Ammon's horn (tissue), 1 donor: ENCODE measurements around the gene LRP2.
A peak's percentile ranks its signal among the peaks of the same experiment; 100 is the strongest.

ENCODE experiments used
- DNase-seq: peaks from one replicate; pipeline ENCODE4 v3.0.0-alpha.2; 2016; ENCODE audit warnings: low spot score

LRP2 gene

GRCh38 chr2:169119851-169120250 is 242.5 kb downstream of the LRP2 start:
- DNase-seq: no peak

- no peak for DNase-seq
These were observed 243.1 kb downstream of the LRP2 start for GRCh38 chr2:169119123-169119760.

DNA sequence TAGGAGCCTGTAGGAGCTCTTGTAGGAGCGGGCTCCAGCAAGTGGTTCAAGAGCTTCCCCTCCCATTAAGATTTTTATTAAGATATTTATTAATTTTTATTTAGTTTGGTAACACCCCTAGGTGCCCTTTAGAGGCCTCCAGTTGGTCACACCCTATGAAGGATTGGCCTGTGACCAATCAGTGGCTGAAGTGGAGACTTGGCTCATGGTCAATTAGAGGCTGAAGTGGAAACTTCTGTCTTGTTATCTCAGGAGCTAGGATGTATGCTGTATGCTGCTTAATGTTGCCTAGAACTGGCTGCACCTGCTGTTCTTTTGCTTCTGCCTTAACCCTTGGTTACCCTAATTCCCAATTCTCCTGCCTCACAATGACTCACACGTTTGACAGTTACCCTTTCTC is 244.3 kb downstream of the LRP2 start:
- DNase-seq: no peak

DNA sequence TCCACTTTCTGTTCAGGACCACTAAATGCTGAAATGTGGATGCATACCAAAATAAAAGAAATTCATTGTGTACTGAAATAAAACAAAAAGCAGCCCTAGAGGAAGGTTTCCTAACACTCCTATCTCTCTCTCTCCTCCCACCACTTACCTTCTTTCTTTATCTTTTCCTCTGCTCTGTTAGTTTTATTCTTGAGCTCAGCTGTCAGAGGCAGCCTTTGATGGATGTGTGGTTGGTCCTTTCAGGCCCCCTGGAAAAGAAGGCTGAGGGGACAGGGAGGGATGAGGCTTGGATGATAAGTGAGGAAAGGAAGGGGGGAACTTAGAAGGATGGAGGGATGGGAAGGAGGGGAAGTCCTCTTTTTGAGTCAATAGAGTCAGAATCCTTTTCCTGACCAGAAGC is 245.3 kb downstream of the LRP2 start:
- DNase-seq: no peak

- DNase-seq: no peak
These were observed 246.0 kb downstream of the LRP2 start for GRCh38 chr2:169116327-169116726.

- DNase-seq: no peak
These were observed 248.3 kb downstream of the LRP2 start for GRCh38 chr2:169114056-169114455.

GRCh38 chr2:169112841-169113240 is 249.5 kb downstream of the LRP2 start:
- DNase-seq: no peak

DNA sequence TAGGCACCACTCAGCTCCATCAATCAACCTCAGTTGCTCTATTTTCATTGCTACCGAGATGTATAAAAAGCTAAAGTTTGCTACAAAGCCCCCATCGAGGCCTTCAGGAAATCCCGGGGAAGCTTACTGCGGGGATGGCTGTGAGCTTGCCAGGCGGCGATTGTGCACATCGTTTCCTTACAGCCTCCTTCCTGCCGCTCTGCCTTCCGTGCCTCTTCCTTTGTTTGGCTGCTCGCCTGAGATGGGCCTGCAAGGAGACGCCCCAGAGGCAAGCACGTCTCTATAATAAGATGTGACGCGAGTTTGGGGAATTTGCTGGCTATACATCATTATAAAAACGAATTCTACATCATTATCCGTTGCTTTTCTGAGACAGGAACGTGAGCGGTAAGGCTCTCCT is 251.4 kb downstream of the LRP2 start:
- no peak for DNase-seq

DNA sequence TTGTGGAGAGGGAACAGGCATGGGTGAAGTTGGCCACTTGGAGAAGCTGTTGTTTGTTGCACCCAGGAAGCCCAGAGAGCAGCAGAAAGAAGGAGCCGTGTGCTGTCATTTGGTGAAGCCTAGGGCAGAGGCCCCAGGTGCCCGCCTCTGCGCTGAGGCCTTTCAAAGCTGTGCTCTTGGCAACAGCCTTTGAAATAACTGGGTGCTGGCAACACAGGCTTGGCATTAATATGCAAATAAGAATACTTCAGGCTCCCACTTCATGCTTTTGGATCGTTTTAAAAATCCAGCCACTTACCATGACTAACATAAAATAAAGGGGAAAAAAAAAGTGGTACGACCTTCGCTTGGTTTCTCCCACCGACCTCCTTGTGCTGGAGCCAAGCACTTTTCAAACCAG is 251.9 kb downstream of the LRP2 start:
- no peak for DNase-seq

GRCh38 chr2:169109502-169110409 is 252.6 kb downstream of the LRP2 start:
- peak; percentile 89 for DNase-seq

- no peak for DNase-seq
These were observed 254.0 kb downstream of the LRP2 start for GRCh38 chr2:169108099-169108884.

DNA sequence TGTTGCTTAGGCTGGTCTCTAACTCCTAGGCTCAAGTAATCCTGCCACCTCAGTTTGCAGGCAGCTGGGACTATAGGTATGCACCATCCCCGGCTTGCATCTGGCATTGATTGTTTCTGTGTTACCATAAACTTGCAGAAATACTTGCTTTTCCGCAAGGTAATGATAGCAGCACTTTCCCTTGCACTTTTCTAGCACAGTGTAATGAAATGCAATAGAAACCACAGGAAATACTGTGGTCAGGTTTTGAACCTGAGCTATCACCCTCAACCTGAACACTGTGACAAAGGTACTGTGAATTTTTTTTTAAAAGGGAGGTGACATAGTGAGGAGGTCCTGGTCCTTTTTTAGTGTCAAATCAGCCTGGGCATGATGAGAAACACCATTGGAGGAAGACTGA is 254.7 kb downstream of the LRP2 start:
- no peak for DNase-seq

GRCh38 chr2:169106563-169107545 is 255.5 kb downstream of the LRP2 start:
- DNase-seq: no peak

- no peak for DNase-seq
These were observed 256.2 kb downstream of the LRP2 start for GRCh38 chr2:169106134-169106533.

- no peak for DNase-seq
These were observed 256.9 kb downstream of the LRP2 start for GRCh38 chr2:169105476-169105875.

DNA sequence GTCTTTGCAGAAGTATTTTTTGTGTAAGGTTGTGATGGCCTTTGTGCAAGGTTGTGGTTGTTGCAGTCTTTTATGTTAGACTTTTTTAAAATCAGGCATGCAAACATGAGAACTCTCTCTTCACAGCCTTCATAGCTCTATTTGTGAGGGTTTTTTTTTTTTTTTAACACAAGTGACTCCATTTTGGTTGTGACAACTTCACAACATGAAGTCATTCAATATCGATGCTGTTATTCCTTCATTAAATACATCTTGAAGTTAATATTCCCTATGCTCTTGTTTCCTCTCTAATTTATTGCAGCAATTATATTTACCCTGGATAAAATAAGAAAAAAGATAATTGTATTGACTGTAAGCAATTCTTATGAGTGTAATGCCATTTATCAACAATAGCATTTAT is 257.5 kb downstream of the LRP2 start:
- no peak for DNase-seq

GRCh38 chr2:169095621-169096105 is 266.7 kb downstream of the LRP2 start:
- DNase-seq: no peak

- DNase-seq: no peak
These were observed 267.7 kb downstream of the LRP2 start for GRCh38 chr2:169094676-169095075.

DNA sequence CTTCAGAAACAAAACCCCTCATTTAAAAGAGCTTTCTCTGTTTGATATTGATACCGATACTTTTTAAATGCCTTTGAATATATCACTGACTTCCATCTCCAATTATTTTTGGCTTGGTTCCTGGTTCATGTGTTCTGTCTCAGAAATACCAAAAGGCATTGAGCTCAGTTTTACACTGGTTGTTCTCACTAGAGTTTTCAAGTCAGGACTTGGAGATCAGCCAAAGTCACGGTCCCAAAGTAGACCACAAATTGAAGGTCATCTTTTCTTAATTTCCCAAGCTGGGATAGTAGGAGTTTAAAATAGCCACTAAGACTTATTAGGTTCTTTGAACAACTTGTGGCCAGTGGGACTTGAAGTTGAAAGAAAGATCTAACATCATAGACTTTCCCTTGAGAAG is 268.8 kb downstream of the LRP2 start:
- DNase-seq: no peak

- DNase-seq: no peak
These were observed 270.4 kb downstream of the LRP2 start for GRCh38 chr2:169091761-169092519.

DNA sequence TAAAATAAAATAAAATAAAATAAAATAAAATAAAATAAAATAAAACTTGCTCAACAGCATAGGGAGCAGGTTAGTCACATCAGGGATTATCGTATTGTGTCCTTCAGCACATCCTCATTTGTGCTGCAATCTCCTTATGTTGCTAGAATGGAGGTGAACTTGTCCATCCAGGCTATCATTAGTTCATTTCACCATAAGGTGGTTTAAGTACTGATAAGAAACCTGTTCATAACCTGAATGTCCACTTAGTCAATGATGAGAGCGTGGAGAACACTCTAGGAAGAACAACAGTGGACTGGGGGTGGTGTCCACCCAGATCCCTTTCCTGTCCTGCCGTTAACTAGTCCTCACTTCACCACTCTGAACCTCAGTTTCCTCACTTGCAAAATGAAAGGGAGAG is 271.1 kb downstream of the LRP2 start:
- no peak for DNase-seq
